ENCODE measurements around the gene RETREG1.
A peak's percentile ranks its signal among the peaks of the same experiment; 100 is the strongest.

RETREG1 gene

DNA sequence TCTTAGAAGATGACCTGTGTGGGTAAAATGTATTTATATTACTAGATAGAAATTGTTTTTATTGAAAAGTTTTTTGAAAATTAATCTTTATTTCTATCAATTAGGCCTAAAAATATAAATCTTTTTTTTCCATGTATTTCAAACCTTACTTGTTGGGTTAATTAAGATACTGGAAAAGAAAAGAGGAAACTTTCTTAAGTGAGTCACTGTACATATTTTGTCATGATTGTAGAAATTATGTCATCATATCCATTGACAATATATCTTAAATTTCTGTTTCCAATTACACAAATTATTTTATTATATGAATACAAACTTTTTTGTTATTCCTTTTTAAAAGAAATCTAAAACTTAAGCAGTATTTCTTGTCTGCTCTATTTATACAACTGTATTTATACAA is 53.1 kb downstream of the RETREG1 start:
- no peak for DNase-seq (ENCODE audit: extremely low spot score)
- TF ChIP-seq CTBP1 (IDR thresholded peaks at IDR 0.05; ENCODE audit: borderline replicate concordance), result no peak
- TF ChIP-seq FOXA1 (IDR thresholded peaks at IDR 0.05), result no peak
- no peak for TF ChIP-seq ELF4 (IDR thresholded peaks at IDR 0.05)
- TF ChIP-seq BHLHE40 (IDR thresholded peaks at IDR 0.05; ENCODE audit: borderline replicate concordance), result no peak
- no peak for TF ChIP-seq L3MBTL2 (conservative IDR thresholded peaks at IDR 0.05)
- TF ChIP-seq LEF1 (IDR thresholded peaks at IDR 0.05; ENCODE audit: borderline replicate concordance), result no peak
- no peak for TF ChIP-seq NFRKB (IDR thresholded peaks at IDR 0.05)
- TF ChIP-seq HDGF (IDR thresholded peaks at IDR 0.05; ENCODE audit: borderline replicate concordance), result no peak
- TF ChIP-seq TARDBP (IDR thresholded peaks at IDR 0.05), result no peak
- no peak for TF ChIP-seq SP1 (IDR thresholded peaks at IDR 0.05)
- TF ChIP-seq ZNF384 (IDR thresholded peaks at IDR 0.05), result no peak
- no peak for TF ChIP-seq SUZ12 (IDR thresholded peaks at IDR 0.05)
- TF ChIP-seq ARNT (IDR thresholded peaks at IDR 0.05), result no peak
- no peak for TF ChIP-seq FOXK2 (IDR thresholded peaks at IDR 0.05)
- TF ChIP-seq FOXM1 (IDR thresholded peaks at IDR 0.05; ENCODE audit: borderline replicate concordance), result no peak
- TF ChIP-seq, protein P1, sequence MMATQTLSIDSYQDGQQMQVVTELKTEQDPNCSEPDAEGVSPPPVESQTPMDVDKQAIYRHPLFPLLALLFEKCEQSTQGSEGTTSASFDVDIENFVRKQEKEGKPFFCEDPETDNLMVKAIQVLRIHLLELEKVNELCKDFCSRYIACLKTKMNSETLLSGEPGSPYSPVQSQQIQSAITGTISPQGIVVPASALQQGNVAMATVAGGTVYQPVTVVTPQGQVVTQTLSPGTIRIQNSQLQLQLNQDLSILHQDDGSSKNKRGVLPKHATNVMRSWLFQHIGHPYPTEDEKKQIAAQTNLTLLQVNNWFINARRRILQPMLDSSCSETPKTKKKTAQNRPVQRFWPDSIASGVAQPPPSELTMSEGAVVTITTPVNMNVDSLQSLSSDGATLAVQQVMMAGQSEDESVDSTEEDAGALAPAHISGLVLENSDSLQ (IDR thresholded peaks at IDR 0.05), result no peak
- CTCF ChIA-PET, result no interaction called here
- POLR2A ChIA-PET, result no interaction called here

GRCh38 chr5:16561660-16562059 is 55.1 kb downstream of the RETREG1 start:
- CTCF ChIA-PET, result no interaction called here
- no peak for TF ChIP-seq FOXM1 (IDR thresholded peaks at IDR 0.05; ENCODE audit: borderline replicate concordance)
- TF ChIP-seq NFRKB (IDR thresholded peaks at IDR 0.05), result no peak
- no peak for TF ChIP-seq CTBP1 (IDR thresholded peaks at IDR 0.05; ENCODE audit: borderline replicate concordance)
- TF ChIP-seq ARNT (IDR thresholded peaks at IDR 0.05), result no peak
- no peak for TF ChIP-seq L3MBTL2 (conservative IDR thresholded peaks at IDR 0.05)
- TF ChIP-seq SP1 (IDR thresholded peaks at IDR 0.05), result no peak
- TF ChIP-seq FOXK2 (IDR thresholded peaks at IDR 0.05), result no peak
- no peak for TF ChIP-seq FOXA1 (IDR thresholded peaks at IDR 0.05)
- no peak for TF ChIP-seq ZNF384 (IDR thresholded peaks at IDR 0.05)
- no peak for TF ChIP-seq SUZ12 (IDR thresholded peaks at IDR 0.05)
- DNase-seq (ENCODE audit: extremely low spot score), result no peak
- POLR2A ChIA-PET, result no interaction called here

DNA sequence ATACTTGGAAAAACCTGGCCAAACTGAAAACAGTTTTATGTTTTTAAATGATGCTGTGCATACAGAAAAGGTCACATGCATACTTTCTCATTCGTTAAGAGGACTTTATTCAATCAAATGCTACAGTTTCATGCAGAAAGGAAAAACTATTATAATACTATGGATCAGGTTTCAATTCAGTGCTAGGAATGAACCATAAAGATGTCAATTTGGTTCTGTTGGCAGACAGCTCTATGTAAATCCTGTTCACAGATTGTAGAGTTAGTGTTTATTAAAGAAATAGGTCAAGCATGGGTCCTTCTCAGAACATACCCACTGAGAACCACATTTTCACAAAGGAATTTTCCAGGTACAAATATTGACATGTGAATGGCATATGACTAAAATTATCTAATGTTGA is 57.1 kb downstream of the RETREG1 start:
- CTCF ChIA-PET, result no interaction called here
- no peak for TF ChIP-seq FOXK2 (IDR thresholded peaks at IDR 0.05)
- TF ChIP-seq, protein P1 (IDR thresholded peaks at IDR 0.05), result peak; percentile 38; the same call in 1 of the 2 replicates
- TF ChIP-seq LEF1 (IDR thresholded peaks at IDR 0.05; ENCODE audit: borderline replicate concordance), result no peak
- no peak for TF ChIP-seq BHLHE40 (IDR thresholded peaks at IDR 0.05; ENCODE audit: borderline replicate concordance)
- TF ChIP-seq CTBP1 (IDR thresholded peaks at IDR 0.05; ENCODE audit: borderline replicate concordance), result no peak
- DNase-seq (ENCODE audit: extremely low spot score), result no peak
- POLR2A ChIA-PET, result no interaction called here

DNA sequence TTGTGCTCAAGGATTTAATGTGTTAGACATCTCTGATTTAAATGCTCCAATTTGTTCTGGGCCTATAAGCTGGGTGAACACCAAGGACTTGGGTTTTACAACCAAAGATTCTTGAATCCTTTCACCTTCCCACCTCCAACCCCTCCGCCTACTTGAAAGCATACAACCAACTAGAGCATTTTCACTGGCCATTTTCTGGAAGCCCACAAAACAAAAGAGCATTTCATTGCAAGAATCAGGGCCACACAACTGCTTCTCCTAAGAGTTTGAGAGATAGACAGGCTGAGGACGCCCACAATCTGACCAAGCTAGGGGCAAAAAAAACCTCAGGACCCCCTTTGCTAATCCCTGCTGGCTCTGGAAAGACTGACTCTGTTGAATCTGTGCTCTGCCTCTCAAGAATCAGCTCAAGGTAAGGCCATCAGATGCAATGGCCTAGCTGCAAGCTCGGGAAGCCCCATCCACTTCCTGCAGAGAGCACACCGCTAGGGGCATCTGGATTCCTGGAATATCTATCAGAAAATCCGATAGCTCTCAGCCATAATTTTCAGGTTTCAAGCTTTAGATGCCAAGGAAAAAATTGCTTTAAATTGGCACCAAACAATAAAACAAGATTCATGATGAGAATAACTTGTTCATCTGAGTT is 57.7 kb downstream of the RETREG1 start:
- CTCF ChIA-PET, result no interaction called here
- POLR2A ChIA-PET, result no interaction called here
- DNase-seq (ENCODE audit: extremely low spot score), result no peak
- no peak for TF ChIP-seq L3MBTL2 (conservative IDR thresholded peaks at IDR 0.05)
- no peak for TF ChIP-seq FOXK2 (IDR thresholded peaks at IDR 0.05)
- no peak for TF ChIP-seq ZNF384 (IDR thresholded peaks at IDR 0.05)
- TF ChIP-seq NFRKB (IDR thresholded peaks at IDR 0.05), result no peak
- no peak for TF ChIP-seq FOXA1 (IDR thresholded peaks at IDR 0.05)
- TF ChIP-seq, protein P1 (IDR thresholded peaks at IDR 0.05), result no peak

GRCh38 chr5:16557477-16557876 is 59.3 kb downstream of the RETREG1 start:
- CTCF ChIA-PET, result no interaction called here

More at GRCh38 chr5:16557477-16557876, 59.3 kb downstream of the RETREG1 start:
- no peak for DNase-seq (ENCODE audit: extremely low spot score)
- POLR2A ChIA-PET, result no interaction called here
- TF ChIP-seq LEF1 (IDR thresholded peaks at IDR 0.05; ENCODE audit: borderline replicate concordance) (no peak), TARDBP (IDR thresholded peaks at IDR 0.05) (no peak), FOXK2 (IDR thresholded peaks at IDR 0.05) (no peak), FOXA1 (IDR thresholded peaks at IDR 0.05) (no peak), ZNF384 (IDR thresholded peaks at IDR 0.05) (no peak), ELF4 (IDR thresholded peaks at IDR 0.05) (no peak), NFRKB (IDR thresholded peaks at IDR 0.05) (no peak), HDGF (IDR thresholded peaks at IDR 0.05; ENCODE audit: borderline replicate concordance) (no peak), CTBP1 (IDR thresholded peaks at IDR 0.05; ENCODE audit: borderline replicate concordance) (no peak), FOXM1 (IDR thresholded peaks at IDR 0.05; ENCODE audit: borderline replicate concordance) (no peak), BHLHE40 (IDR thresholded peaks at IDR 0.05; ENCODE audit: borderline replicate concordance) (no peak), SP1 (IDR thresholded peaks at IDR 0.05) (no peak), SUZ12 (IDR thresholded peaks at IDR 0.05) (no peak), L3MBTL2 (conservative IDR thresholded peaks at IDR 0.05) (no peak)
- TF ChIP-seq, protein P1 (IDR thresholded peaks at IDR 0.05), result no peak

Measured in HEK293T (cell line).